ENCODE data around the gene DENND10. TPM values are rescaled to one million over a fixed set of nuclear protein-coding genes. Genes with fewer than 3 reads are reported as not detected.

DENND10 gene
- total and polyA plus RNA-seq, 4 donors, result 17.9 to 37.7 (median 27.3) TPM

GRCh38 chr10:119120875-119121274 lies 17.0 kb downstream of the DENND10 start:
- H3K4me3 ChIP-seq (ENCODE audit: low read depth in 1 of 3, low read length in 3 of 3), result no peak overlapping the region
- peak overlapping the region in 1 of 2 donors; percentile 36 for H3K9ac ChIP-seq (ENCODE audit: low read depth in 1 of 2, low read length in 2 of 2)
- peaks cover 2 to 32% (median 9%) of the 10 kb centered on the region in 4 donors for H3K4me1 ChIP-seq (ENCODE audit: control insufficient read depth in 4 of 4, insufficient read depth in 4 of 4, low read length in 3 of 4)
- H3K36me3 ChIP-seq (ENCODE audit: control insufficient read depth in 4 of 4, insufficient read depth in 3 of 4, low read depth in 1 of 4, low read length in 3 of 4), result peaks cover 3 to 14% (median 4%) of the 10 kb centered on the region in 4 donors
- H3K9me3 ChIP-seq (ENCODE audit: control insufficient read depth in 4 of 4, low read length in 3 of 4), result no peaks in the 10 kb centered on the region
- no peak for DNase-seq (ENCODE audit: low spot score)
- H3K27me3 ChIP-seq (ENCODE audit: control insufficient read depth in 4 of 4, insufficient read depth in 4 of 4, low read length in 3 of 4), result no peaks in the 10 kb centered on the region
- WGBS, result 39% methylated on average over 2 of the region's 2 CpGs
- no peak for TF ChIP-seq EGR1 (IDR thresholded peaks at IDR 0.05; ENCODE audit: low read depth in 2 of 2)
- no peak for TF ChIP-seq TAF1 (conservative IDR thresholded peaks at IDR 0.05)
- no peak for TF ChIP-seq ATF3 (IDR thresholded peaks at IDR 0.05)
- TF ChIP-seq YY1 (IDR thresholded peaks at IDR 0.05), result no peak
- TF ChIP-seq HNF4A (conservative IDR thresholded peaks at IDR 0.05), result no peak
- TF ChIP-seq REST (IDR thresholded peaks at IDR 0.05), result no peak
- no peak for TF ChIP-seq RAD21 (IDR thresholded peaks at IDR 0.05)
- no peak for TF ChIP-seq JUND (IDR thresholded peaks at IDR 0.05)
- TF ChIP-seq RXRA (IDR thresholded peaks at IDR 0.05), result no peak
- no peak for TF ChIP-seq FOXA1 (IDR thresholded peaks at IDR 0.05)
- TF ChIP-seq GABPA (IDR thresholded peaks at IDR 0.05 in 1 of 2, conservative IDR thresholded peaks at IDR 0.05 in 1 of 2), result no peak
- no peak for TF ChIP-seq CTCF (IDR thresholded peaks at IDR 0.05; ENCODE audit: low read depth, low read length, missing input control)
- TF ChIP-seq ZBTB33 (IDR thresholded peaks at IDR 0.05), result no peak
- TF ChIP-seq FOXA2 (IDR thresholded peaks at IDR 0.05), result no peak
- no peak for TF ChIP-seq SP1 (IDR thresholded peaks at IDR 0.05)
- peak overlapping the region; percentile 71 to 79 for H3K27ac ChIP-seq (ENCODE audit: low read depth in 1 of 2, low read length in 2 of 2)

GRCh38 chr10:119125942-119126341 lies 22.0 kb downstream of the DENND10 start:
- no peak for DNase-seq (ENCODE audit: low spot score)
- H3K9ac ChIP-seq (ENCODE audit: low read depth in 1 of 2, low read length in 2 of 2), result no peak overlapping the region
- H3K4me3 ChIP-seq (ENCODE audit: low read depth in 1 of 3, low read length in 3 of 3), result no peak overlapping the region
- H3K9me3 ChIP-seq (ENCODE audit: control insufficient read depth in 4 of 4, low read length in 3 of 4), result no peaks in the 10 kb centered on the region
- peaks cover 0 to 10% (median 4%) of the 10 kb centered on the region in 4 donors for H3K4me1 ChIP-seq (ENCODE audit: control insufficient read depth in 4 of 4, insufficient read depth in 4 of 4, low read length in 3 of 4)
- H3K27ac ChIP-seq (ENCODE audit: low read depth in 1 of 2, low read length in 2 of 2), result no peak overlapping the region
- peaks cover 0 to 18% (median 15%) of the 10 kb centered on the region in 4 donors for H3K36me3 ChIP-seq (ENCODE audit: control insufficient read depth in 4 of 4, insufficient read depth in 3 of 4, low read depth in 1 of 4, low read length in 3 of 4)
- H3K27me3 ChIP-seq (ENCODE audit: control insufficient read depth in 4 of 4, insufficient read depth in 4 of 4, low read length in 3 of 4), result no peaks in the 10 kb centered on the region
- WGBS, result 98% methylated on average over 2 of the region's 2 CpGs
- TF ChIP-seq ZBTB33 (IDR thresholded peaks at IDR 0.05), result no peak
- no peak for TF ChIP-seq JUND (IDR thresholded peaks at IDR 0.05)
- TF ChIP-seq RXRA (IDR thresholded peaks at IDR 0.05), result no peak
- TF ChIP-seq TAF1 (conservative IDR thresholded peaks at IDR 0.05), result no peak
- no peak for TF ChIP-seq FOXA2 (IDR thresholded peaks at IDR 0.05)
- no peak for TF ChIP-seq HNF4A (conservative IDR thresholded peaks at IDR 0.05)
- no peak for TF ChIP-seq HNF4G (IDR thresholded peaks at IDR 0.05)
- no peak for TF ChIP-seq GABPA (IDR thresholded peaks at IDR 0.05 in 1 of 2, conservative IDR thresholded peaks at IDR 0.05 in 1 of 2)
- TF ChIP-seq MAX (IDR thresholded peaks at IDR 0.05), result no peak
- TF ChIP-seq REST (IDR thresholded peaks at IDR 0.05), result no peak
- no peak for TF ChIP-seq YY1 (IDR thresholded peaks at IDR 0.05)
